Measurements from ENCODE around the gene MRPL50.

MRPL50 gene

GRCh38 chr9:101359679-101360078 is 38.7 kb downstream of the MRPL50 start:
- Histone ChIP-seq H3K18ac (ENCODE audit: low read length) (no peak overlapping the region), H3K79me1 (ENCODE audit: low read depth, low read length) (no peaks in the 10 kb centered on the region), H3K4me2 (ENCODE audit: insufficient read depth, low read length, poor library complexity, severe bottlenecking) (no peak overlapping the region), H2AK5ac (ENCODE audit: low read depth, low read length) (no peak overlapping the region), H2BK5ac (ENCODE audit: low read length) (no peak overlapping the region), H3K9me3 (replicated peaks in 1 of 2; ENCODE audit: control insufficient read depth in 2 of 2, insufficient read depth in 1 of 2, low read depth in 1 of 2, low read length in 2 of 2) (no peaks in the 10 kb centered on the region), H3K4me3 (ENCODE audit: low read length in 2 of 2) (no peak overlapping the region), H2AFZ (ENCODE audit: low read length) (no peak overlapping the region), H3K4ac (ENCODE audit: low read length) (no peak overlapping the region), H3K9ac (ENCODE audit: low read depth, low read length, poor library complexity) (no peak overlapping the region), H3K4me1 (ENCODE audit: control insufficient read depth in 2 of 2, insufficient read depth in 1 of 2, low read depth in 1 of 2, low read length in 2 of 2) (no peaks in the 10 kb centered on the region), H3K36me3 (replicated peaks in 1 of 2; ENCODE audit: control insufficient read depth in 2 of 2, insufficient read depth in 2 of 2, low read length in 2 of 2) (no peaks in the 10 kb centered on the region), H2BK15ac (ENCODE audit: low read length) (no peak overlapping the region), H3K27me3 (ENCODE audit: control insufficient read depth in 3 of 3, insufficient read depth in 3 of 3, low read depth in 1 of 3, low read length in 3 of 3) (no peaks in the 10 kb centered on the region), H2BK120ac (ENCODE audit: low read depth, low read length) (no peak overlapping the region), H4K8ac (ENCODE audit: low read depth, low read length) (no peak overlapping the region), H3K14ac (ENCODE audit: low read length) (no peak overlapping the region), H2BK12ac (ENCODE audit: low read length) (no peak overlapping the region), H3K23ac (ENCODE audit: low read depth, low read length, poor library complexity) (no peak overlapping the region), H4K91ac (ENCODE audit: low read depth, low read length, poor library complexity) (no peak overlapping the region), H3K27ac (replicated peaks; ENCODE audit: low read length) (no peak overlapping the region)
- no peak for DNase-seq (ENCODE audit: low spot score)
- no CpG with 5 or more reads among the region's 1 CpG for WGBS, 2 donors (ENCODE audit: extremely low coverage in 2 of 2, insufficient read length in 2 of 2, insufficient replicate concordance in 1 of 2)

- peak overlapping the region in 1 of 2 donors; percentile 36 for H3K4me3 ChIP-seq (ENCODE audit: low read length in 2 of 2)
- no peak overlapping the region for H3K14ac ChIP-seq (ENCODE audit: low read length)
- peaks cover 0 to 4% (median 0%) of the 10 kb centered on the region in 3 experiments for H3K27me3 ChIP-seq (ENCODE audit: control insufficient read depth in 3 of 3, insufficient read depth in 3 of 3, low read depth in 1 of 3, low read length in 3 of 3)
- H3K4me1 ChIP-seq (ENCODE audit: control insufficient read depth in 2 of 2, insufficient read depth in 1 of 2, low read depth in 1 of 2, low read length in 2 of 2), result no peaks in the 10 kb centered on the region
- H3K23ac ChIP-seq (ENCODE audit: low read depth, low read length, poor library complexity), result peak overlapping the region; percentile 62
- H3K9ac ChIP-seq (ENCODE audit: low read depth, low read length, poor library complexity), result no peak overlapping the region
- no peak overlapping the region for H4K8ac ChIP-seq (ENCODE audit: low read depth, low read length)
- no peak overlapping the region for H2BK15ac ChIP-seq (ENCODE audit: low read length)
- no peak overlapping the region for H2AFZ ChIP-seq (ENCODE audit: low read length)
- H2BK5ac ChIP-seq (ENCODE audit: low read length), result no peak overlapping the region
- no peak overlapping the region for H3K4me2 ChIP-seq (ENCODE audit: insufficient read depth, low read length, poor library complexity, severe bottlenecking)
- DNase-seq (ENCODE audit: low spot score), result no peak
- no peak overlapping the region for H2AK5ac ChIP-seq (ENCODE audit: low read depth, low read length)
- no CpG with 5 or more reads among the region's 1 CpG for WGBS, 2 donors (ENCODE audit: extremely low coverage in 2 of 2, insufficient read length in 2 of 2, insufficient replicate concordance in 1 of 2)
- H4K91ac ChIP-seq (ENCODE audit: low read depth, low read length, poor library complexity), result no peak overlapping the region
- H3K79me1 ChIP-seq (ENCODE audit: low read depth, low read length), result no peaks in the 10 kb centered on the region
- H3K4ac ChIP-seq (ENCODE audit: low read length), result no peak overlapping the region
- no peak overlapping the region for H3K27ac ChIP-seq (replicated peaks; ENCODE audit: low read length)
- no peaks in the 10 kb centered on the region for H3K36me3 ChIP-seq (replicated peaks in 1 of 2; ENCODE audit: control insufficient read depth in 2 of 2, insufficient read depth in 2 of 2, low read length in 2 of 2)
- H2BK12ac ChIP-seq (ENCODE audit: low read length), result no peak overlapping the region
- H3K9me3 ChIP-seq (replicated peaks in 1 of 2; ENCODE audit: control insufficient read depth in 2 of 2, insufficient read depth in 1 of 2, low read depth in 1 of 2, low read length in 2 of 2), result no peaks in the 10 kb centered on the region
- no peak overlapping the region for H2BK120ac ChIP-seq (ENCODE audit: low read depth, low read length)
- H3K18ac ChIP-seq (ENCODE audit: low read length), result peak overlapping the region; percentile 78
Observed at GRCh38 chr9:101356619-101357018, 41.8 kb downstream of the MRPL50 start.

- H3K9me3 ChIP-seq (replicated peaks in 1 of 2; ENCODE audit: control insufficient read depth in 2 of 2, insufficient read depth in 1 of 2, low read depth in 1 of 2, low read length in 2 of 2), result no peaks in the 10 kb centered on the region
- H3K4ac ChIP-seq (ENCODE audit: low read length), result no peak overlapping the region
- no peak overlapping the region for H2AFZ ChIP-seq (ENCODE audit: low read length)
- WGBS, 2 donors (ENCODE audit: extremely low coverage in 2 of 2, insufficient read length in 2 of 2, insufficient replicate concordance in 1 of 2), result no CpG with 5 or more reads among the region's 7 CpGs
- H2BK12ac ChIP-seq (ENCODE audit: low read length), result no peak overlapping the region
- H2BK120ac ChIP-seq (ENCODE audit: low read depth, low read length), result no peak overlapping the region
- no peak for DNase-seq (ENCODE audit: low spot score)
- H4K91ac ChIP-seq (ENCODE audit: low read depth, low read length, poor library complexity), result no peak overlapping the region
- H4K8ac ChIP-seq (ENCODE audit: low read depth, low read length), result no peak overlapping the region
- no peak overlapping the region for H3K27ac ChIP-seq (replicated peaks; ENCODE audit: low read length)
- no peak overlapping the region for H3K23ac ChIP-seq (ENCODE audit: low read depth, low read length, poor library complexity)
- H3K18ac ChIP-seq (ENCODE audit: low read length), result no peak overlapping the region
- H2BK5ac ChIP-seq (ENCODE audit: low read length), result no peak overlapping the region
- H3K36me3 ChIP-seq (replicated peaks in 1 of 2; ENCODE audit: control insufficient read depth in 2 of 2, insufficient read depth in 2 of 2, low read length in 2 of 2), result no peaks in the 10 kb centered on the region
- no peaks in the 10 kb centered on the region for H3K79me1 ChIP-seq (ENCODE audit: low read depth, low read length)
- no peak overlapping the region for H3K14ac ChIP-seq (ENCODE audit: low read length)
- H3K4me2 ChIP-seq (ENCODE audit: insufficient read depth, low read length, poor library complexity, severe bottlenecking), result no peak overlapping the region
- H3K4me3 ChIP-seq (ENCODE audit: low read length in 2 of 2), result no peak overlapping the region
- no peaks in the 10 kb centered on the region for H3K4me1 ChIP-seq (ENCODE audit: control insufficient read depth in 2 of 2, insufficient read depth in 1 of 2, low read depth in 1 of 2, low read length in 2 of 2)
- no peak overlapping the region for H3K9ac ChIP-seq (ENCODE audit: low read depth, low read length, poor library complexity)
- H2BK15ac ChIP-seq (ENCODE audit: low read length), result no peak overlapping the region
- H3K27me3 ChIP-seq (ENCODE audit: control insufficient read depth in 3 of 3, insufficient read depth in 3 of 3, low read depth in 1 of 3, low read length in 3 of 3), result peaks cover 0 to 4% (median 0%) of the 10 kb centered on the region in 3 experiments
- no peak overlapping the region for H2AK5ac ChIP-seq (ENCODE audit: low read depth, low read length)
Observed at GRCh38 chr9:101354765-101355708, 43.4 kb downstream of the MRPL50 start.

GRCh38 chr9:101354143-101354764 is 44.2 kb downstream of the MRPL50 start:
- H3K4me1 ChIP-seq (ENCODE audit: control insufficient read depth in 2 of 2, insufficient read depth in 1 of 2, low read depth in 1 of 2, low read length in 2 of 2), result no peaks in the 10 kb centered on the region
- no peak overlapping the region for H3K27ac ChIP-seq (replicated peaks; ENCODE audit: low read length)
- no peak for DNase-seq (ENCODE audit: low spot score)
- H2AFZ ChIP-seq (ENCODE audit: low read length), result no peak overlapping the region
- no peak overlapping the region for H3K14ac ChIP-seq (ENCODE audit: low read length)
- no CpG with 5 or more reads among the region's 5 CpGs for WGBS, 2 donors (ENCODE audit: extremely low coverage in 2 of 2, insufficient read length in 2 of 2, insufficient replicate concordance in 1 of 2)
- H2AK5ac ChIP-seq (ENCODE audit: low read depth, low read length), result no peak overlapping the region
- no peak overlapping the region for H4K8ac ChIP-seq (ENCODE audit: low read depth, low read length)
- H3K18ac ChIP-seq (ENCODE audit: low read length), result no peak overlapping the region
- H3K36me3 ChIP-seq (replicated peaks in 1 of 2; ENCODE audit: control insufficient read depth in 2 of 2, insufficient read depth in 2 of 2, low read length in 2 of 2), result no peaks in the 10 kb centered on the region
- H3K9ac ChIP-seq (ENCODE audit: low read depth, low read length, poor library complexity), result no peak overlapping the region
- no peak overlapping the region for H4K91ac ChIP-seq (ENCODE audit: low read depth, low read length, poor library complexity)
- no peak overlapping the region for H2BK120ac ChIP-seq (ENCODE audit: low read depth, low read length)
- H3K9me3 ChIP-seq (replicated peaks in 1 of 2; ENCODE audit: control insufficient read depth in 2 of 2, insufficient read depth in 1 of 2, low read depth in 1 of 2, low read length in 2 of 2), result no peaks in the 10 kb centered on the region
- no peaks in the 10 kb centered on the region for H3K79me1 ChIP-seq (ENCODE audit: low read depth, low read length)
- peaks cover 0 to 4% (median 0%) of the 10 kb centered on the region in 3 experiments for H3K27me3 ChIP-seq (ENCODE audit: control insufficient read depth in 3 of 3, insufficient read depth in 3 of 3, low read depth in 1 of 3, low read length in 3 of 3)
- no peak overlapping the region for H3K4ac ChIP-seq (ENCODE audit: low read length)
- H3K23ac ChIP-seq (ENCODE audit: low read depth, low read length, poor library complexity), result no peak overlapping the region
- H2BK12ac ChIP-seq (ENCODE audit: low read length), result no peak overlapping the region
- no peak overlapping the region for H3K4me3 ChIP-seq (ENCODE audit: low read length in 2 of 2)
- no peak overlapping the region for H2BK15ac ChIP-seq (ENCODE audit: low read length)
- no peak overlapping the region for H2BK5ac ChIP-seq (ENCODE audit: low read length)
- H3K4me2 ChIP-seq (ENCODE audit: insufficient read depth, low read length, poor library complexity, severe bottlenecking), result no peak overlapping the region

All from neuronal stem cell (in vitro differentiated cells).